Measurements from ENCODE around the gene PSENEN.

- TF ChIP-seq CTCF (conservative IDR thresholded peaks at IDR 0.05 in 1 of 2, IDR thresholded peaks at IDR 0.05 in 1 of 2; ENCODE audit: low read depth in 1 of 2, low read length in 2 of 2) (no peak), EZH2 (IDR thresholded peaks at IDR 0.05; ENCODE audit: low read length, missing control alignments) (no peak)
Measured at GRCh38 chr19:35775046-35775297, 29.5 kb downstream of the PSENEN start.

Measured in fibroblast of lung (primary cell).